Right renal cortex interstitium (tissue), 3 donors: Measurements from ENCODE around the gene EXOSC7. TPM values are rescaled to one million over a fixed set of nuclear protein-coding genes. Genes with fewer than 3 reads are reported as not detected.
"Not testable (repeated sequence)": the region's sequence is repeated elsewhere in the genome, so short reads cannot be mapped to it uniquely, and the experiment has no call there.

ENCODE experiments used
- DNase-seq, 3 donors: peaks; one replicate each; pipeline ENCODE4 v3.0.0-alpha.2; 2013; ENCODE audit warnings: low read depth in 3 of 3, low spot score in 2 of 3
- polyA plus RNA-seq, 3 donors: library from polyadenylated mRNA; unstranded; fragments of 120-200 nt; gene quantifications; one replicate each; pipeline ENCODE4 v1.2.1, GENCODE V29; 2013; ENCODE audit not compliant: insufficient read length in 3 of 3

Gene EXOSC7
- polyA plus RNA-seq = 10 to 100 TPM; 49.5 to 51.7 (median 51.5) TPM

DNA sequence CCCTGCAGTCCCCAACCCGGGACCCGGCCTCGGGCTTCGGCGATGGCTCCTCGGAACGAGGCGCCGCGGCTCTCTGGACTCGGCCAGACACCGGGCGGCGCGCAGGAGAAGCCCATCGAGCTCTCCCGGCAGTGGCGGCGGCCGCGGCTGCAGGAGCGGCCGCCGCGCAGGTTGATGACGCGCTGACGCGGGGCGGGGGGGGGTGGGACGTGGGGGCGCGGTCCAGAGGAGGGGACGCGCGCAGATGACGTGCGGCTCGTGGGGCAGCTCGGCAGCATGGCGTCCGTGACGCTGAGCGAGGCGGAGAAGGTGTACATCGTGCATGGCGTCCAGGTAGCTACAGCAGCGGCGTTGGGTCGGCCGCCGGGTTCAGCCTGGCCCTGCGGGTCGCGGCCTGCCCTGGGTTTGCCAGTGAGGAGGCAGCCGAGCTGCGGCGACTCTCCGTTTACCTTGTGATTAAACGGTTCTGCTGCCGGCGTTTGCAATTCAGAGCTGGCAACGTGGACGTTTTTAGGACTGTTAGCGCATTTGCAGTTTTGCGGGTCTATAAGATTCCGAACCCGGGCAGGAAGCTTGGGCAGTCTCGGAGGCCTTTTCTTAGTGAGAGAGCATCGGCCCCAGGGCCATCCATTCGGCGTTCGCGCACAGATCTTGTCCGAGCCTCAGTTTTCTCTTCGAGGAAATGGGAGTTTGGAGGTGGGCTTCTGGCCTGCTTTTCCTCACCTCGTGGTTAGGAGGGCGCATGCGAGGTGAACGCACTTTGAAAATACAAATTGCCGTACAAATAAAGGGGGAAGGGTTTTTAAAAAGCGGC, at the start of gene EXOSC7, which contains the start of gene ZDHHC3:
Gene EXOSC7 (plus strand): TSS at position 243 of the 814 bp plus-strand sequence. CDS start 34 bp downstream, at position 277.
Gene ZDHHC3 (minus strand): TSS at position 173 of the 814 bp plus-strand sequence. CDS start 16,738 bp downstream, outside the sequence.
- DNase-seq = peak; percentile 62 to 82 (median 74)

DNA sequence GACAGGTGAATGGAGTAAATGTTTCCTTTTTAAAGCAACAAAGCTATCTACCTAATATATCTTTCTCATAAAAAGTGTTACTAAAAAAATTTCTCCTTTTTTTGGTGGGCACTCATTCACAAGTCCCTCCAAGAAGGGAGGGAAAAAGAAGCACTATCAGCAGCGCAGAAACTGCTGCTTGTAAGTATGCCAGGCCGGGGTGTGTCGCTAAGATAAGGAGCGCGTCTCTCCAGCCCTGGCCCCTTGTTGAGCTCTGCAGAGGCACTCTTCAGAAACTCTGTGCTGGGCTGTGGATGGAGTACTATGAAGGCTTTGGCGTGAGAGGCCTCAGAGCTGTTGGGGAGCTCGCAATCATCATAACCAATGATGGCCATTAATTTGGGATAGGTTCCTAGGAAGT, 49.1 kb upstream of the EXOSC7 start:
- no peak for DNase-seq

DNA sequence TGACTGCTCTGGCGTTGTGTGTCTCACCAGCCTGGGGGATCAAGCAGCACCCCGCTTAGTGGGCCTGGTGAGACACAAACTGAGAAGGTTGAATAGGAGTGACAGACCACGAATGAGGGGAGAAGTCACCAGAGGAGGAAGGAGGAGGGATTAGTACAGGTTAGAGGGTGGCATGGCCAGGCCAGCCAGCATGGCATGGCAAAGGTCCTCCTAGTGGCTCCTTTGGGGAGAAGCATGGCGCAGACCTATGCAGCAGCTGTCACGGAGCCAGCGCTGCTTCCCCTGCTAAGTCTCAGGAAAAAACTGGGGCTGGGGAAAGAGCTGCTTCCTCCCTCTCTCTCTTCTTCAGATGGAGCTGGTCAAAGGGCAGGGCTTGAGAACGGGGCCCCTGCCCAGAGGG, 48.7 kb upstream of the EXOSC7 start:
- no peak for DNase-seq

DNA sequence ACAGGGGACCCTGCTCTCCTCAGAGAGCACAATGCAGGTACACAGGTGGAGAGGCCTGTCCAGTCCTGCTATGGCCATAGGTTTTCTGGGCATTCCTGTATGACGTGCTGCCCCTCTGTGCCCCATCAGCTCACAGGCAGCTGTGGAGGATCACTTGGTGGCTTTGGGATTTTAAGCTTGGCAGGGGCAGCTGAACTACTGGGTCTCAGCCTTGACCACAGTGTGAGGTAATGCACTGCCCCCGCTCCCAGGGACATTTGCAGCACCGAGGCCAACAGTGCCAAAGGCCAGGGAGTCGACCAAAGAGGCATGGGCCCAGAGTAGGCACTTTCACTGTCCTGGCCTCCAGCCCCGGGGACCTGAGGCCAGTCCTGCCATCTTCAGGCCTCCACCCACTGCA, 46.3 kb upstream of the EXOSC7 start:
- no peak for DNase-seq

DNA sequence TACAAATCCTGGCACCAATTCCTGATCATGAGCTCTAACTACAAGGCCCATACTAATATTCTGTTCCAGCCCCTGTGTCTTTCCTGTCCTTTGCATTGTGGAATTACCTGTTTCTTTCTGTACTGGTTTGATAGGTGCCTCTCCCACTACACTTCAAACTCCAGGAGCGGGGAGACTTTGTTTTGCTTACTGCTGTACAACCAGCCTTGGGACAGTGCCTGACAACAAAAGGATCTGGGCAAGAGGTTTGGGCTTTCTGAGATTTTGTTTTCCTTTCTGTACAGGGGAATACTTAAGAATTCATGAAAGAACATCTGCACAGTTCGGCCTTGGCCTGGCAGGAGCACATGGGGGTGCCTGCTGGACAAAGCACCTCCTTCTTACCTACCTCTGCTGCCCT, 45.1 kb upstream of the EXOSC7 start:
- DNase-seq = no peak

DNA sequence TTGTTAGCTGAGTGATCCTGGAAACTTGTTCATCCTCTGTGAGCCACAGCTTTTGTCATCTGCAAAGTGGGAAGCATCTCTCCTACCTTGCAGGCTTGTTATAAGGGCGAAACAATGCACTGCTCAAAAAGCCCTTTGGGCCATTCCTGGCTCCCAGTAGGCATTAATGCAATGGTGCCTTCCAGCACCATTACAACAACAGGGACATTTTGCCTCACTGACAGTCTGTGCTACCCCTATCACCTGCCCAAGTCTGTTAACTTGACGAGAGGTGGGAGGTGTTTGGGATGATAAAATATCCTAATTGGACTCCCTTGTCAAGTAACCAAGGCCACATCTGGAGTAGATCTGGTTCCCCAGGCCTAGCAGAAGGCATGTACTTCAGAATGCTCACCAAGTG, 44.3 kb upstream of the EXOSC7 start:
- no peak for DNase-seq

DNA sequence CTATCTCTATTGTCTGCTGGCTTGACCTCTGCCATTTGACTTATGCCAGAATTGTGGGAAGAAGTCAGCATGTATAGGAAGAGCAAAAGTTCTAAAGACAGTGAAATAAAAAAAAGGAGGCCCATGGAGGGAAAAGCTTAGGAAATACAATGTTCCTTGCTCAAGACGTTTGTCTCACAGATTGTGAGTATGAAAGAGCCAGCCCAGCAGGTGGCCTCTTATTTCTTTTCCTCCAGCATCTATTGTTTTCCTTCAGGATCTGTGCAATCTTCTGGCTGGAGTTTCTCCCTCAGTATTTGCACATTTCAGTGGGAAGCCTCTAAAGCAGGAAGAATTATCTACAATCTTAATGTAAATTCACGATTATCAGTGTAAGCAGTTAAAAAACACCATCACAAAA, 43.8 kb upstream of the EXOSC7 start:
- DNase-seq = no peak

DNA sequence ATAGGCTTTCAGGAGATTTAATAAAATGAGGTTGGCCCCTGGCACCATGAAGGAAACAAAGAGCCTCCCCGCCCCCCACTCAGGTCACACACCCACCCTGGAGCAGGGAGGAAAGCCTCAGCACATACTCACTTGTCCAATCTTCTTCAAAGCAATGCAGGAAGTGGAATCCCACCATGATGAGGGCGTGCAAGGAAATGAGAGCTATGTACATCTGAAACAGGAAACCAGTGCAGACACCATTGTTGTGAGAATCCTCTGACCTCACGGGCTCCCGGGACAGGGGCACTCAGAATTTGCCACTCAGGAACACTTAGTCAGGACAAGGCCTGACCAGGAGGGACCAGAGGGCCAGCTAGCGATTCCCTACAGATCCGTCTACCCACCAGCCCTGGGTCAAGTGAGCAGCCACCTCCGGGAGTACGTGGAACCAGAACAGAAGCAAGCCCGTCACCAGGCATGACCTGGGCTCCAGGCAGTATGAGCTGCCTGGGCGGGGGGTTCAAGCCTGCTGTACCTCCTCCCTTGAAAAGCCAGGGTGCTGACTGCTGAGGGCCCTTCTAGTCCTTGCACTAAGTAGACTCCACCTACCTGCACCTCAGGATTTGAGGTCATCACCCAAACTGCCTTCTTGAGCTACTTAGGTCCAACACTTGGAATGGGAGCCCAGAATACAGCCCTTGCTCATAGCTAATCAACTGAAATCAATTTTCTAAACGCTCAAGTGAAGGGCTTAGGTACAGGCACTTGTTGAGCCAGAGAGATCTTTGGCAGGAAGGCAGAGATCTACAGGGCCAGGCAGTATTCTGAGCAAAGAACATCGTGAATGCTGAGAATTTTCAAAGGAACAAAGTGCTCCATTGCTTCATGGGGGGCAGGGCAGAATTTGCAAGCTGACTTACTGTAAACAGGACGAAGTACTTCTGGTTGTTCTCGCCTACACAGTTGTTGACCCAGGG, 42.8 kb upstream of the EXOSC7 start:
- DNase-seq = no peak

DNA sequence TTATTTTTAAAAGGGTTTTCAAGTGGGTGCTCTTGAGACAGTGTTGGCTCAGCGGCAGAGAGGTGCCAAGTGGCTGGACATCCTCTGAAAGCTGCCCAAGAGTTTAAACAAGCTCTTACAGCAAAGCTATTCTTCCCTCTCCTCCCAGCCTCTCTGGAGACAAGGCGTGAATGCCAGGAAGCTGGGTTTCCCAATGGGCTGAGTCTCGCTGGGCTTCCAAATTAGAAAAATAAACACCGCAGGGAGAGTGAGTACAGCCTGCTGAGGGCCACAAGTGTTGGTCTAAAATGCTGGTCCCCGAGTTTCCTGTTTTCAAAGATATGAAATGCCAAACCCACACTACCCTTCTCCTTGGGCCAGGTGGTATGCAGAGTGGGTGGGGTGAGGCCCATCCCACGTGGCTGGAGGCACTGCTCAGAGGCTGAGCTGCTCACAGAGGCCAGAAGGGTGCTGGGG, 36.4 kb upstream of the EXOSC7 start:
- DNase-seq = no peak

DNA sequence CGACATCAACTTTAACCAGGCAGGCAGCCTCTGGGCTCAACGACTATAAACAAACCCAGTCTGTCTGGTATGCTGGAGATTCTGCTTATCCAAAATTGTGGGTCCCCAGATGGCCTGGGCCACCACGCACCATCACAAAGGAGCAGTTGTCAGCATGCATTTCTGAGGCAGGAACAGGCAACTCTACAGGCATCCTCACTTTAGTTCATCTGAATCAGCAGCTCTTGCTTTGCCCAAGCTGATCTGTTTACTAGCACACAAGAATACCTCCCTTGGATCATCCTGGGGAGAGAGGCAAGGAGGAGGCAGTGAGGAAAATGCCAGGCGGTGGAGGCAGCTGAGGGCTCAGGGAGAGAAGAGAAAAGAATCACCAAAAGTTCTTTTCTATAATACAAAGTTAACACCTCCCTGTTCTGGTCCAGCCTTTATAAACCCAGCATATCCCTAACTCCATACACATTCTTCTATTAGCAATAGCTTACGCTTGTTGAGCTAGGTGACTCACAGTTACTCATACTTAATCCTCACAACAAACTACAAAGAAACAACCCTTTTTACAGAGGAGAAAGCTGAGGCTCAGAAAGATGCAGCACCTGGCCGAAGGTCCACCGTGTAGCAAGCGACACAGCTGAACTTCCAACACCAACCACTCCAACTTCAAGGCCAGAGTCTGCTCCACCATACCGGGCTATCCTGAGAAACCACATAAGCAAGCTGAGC, 33.7 kb upstream of the EXOSC7 start:
- no peak for DNase-seq

DNA sequence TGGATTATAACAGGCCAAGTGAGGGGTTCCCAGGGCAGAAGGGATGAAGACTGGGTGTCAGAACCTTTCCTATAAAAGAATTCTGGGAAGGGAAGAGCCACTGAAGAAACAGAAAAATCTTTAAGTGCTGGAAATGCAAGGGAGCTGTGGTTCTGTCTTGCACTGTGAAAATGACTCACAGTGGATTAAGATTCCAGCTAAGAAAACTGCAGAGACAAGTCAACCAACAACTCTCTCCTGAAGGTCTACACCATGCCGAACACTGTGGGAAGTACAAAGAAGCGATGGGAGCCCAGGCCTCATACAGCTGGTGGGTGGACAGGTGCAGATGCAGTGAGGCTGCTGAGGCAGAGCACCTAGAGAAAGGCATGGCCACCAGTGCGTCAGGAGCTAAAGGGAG, 27.8 kb upstream of the EXOSC7 start:
- no peak for DNase-seq

DNA sequence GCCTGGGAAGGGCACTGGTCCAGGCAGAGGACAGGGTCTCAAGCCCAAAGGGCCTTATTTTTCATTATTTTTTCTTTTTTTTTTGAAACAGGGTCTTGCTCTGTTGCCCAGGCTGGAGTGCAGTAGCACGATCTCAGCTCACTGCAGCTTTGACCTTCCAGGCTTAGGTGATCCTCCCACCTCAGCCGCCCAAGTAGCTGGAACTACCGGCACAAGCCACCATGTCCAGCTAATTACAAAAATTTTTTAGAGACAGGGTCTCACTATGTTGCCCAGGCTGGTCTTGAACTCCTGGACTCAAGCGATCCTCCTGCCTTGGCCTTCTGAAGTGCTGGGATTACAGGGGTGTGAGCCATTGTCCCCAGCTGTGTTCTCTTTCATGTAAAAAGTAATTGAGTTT, 26.3 kb upstream of the EXOSC7 start:
- not testable (repeated sequence) for DNase-seq

DNA sequence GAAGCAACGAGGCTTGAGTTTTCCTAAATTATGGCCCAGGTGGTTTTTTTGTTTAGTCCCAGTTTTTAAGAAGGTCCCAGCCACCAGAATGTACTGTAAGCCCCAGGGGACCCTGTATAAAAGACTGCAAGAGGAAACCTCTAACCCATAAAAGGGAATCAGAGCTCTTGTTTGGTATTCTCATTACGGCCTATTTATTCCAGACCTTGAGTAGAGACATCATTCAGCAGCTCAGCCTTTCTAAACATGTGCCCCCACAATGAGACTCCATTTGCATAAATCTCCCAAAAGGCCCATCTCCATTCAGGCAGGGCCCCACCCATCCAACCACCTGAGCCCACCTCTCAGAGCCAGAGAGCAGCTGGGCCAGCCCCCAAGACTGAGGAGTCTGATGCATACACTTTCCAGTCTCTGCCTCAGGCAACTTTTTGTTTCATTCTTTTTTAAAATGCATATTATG, 25.7 kb upstream of the EXOSC7 start:
- DNase-seq = no peak

DNA sequence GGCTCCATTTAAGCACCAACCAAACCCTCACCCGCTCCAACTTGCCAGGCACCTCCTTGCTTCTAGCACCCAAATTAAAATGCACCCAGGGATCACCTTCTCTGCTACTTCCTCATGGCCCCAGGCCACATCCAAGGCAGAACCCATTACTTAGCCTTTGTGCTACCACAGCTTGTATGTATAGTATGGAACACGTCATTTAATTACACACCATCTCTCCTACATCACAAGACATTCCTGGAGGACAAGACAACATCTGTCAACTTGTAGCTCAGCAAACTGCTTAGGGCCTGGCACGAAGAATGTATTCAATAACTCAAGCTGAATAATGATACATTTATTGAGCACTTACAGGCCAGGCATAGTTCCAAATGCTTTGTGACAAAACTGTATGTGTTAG, 23.4 kb upstream of the EXOSC7 start:
- DNase-seq = no peak

DNA sequence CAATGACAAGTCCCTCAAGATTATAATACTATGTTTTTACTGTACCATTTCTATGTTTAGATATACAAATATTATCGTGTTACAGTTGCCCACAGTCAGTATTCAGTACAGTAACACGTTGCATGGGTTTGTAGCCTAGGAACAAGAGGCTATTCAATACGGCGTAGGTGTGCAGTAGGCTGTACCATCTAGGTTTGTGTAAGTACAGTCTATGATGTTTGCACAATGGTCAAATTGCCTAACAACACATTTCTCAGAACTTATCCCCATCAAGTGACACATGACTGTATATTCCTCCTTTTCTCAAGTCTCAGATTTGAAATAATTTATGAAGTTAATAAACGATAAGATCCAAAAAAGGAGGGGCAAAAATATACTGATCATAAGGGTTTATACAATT, 21.7 kb upstream of the EXOSC7 start:
- no peak for DNase-seq

DNA sequence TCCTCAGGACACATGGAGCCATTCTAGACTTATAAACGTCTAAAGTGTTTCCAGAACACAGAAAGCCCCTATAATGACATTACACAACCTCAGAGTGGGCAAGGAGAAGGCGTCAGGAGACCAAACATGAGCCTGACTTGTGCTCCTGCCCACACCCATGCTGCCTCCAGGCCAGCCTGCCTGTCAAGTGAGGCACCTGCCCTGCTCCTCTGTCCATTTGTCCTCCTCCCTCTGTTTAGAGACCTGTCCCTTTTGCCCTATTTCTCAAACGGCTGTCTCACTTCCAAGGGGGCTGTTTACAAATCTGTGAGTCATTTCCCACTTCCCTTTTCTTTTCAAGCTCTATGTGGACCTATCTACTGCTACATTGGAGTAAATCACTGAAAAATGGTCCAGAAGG, 21.1 kb upstream of the EXOSC7 start:
- DNase-seq = no peak

DNA sequence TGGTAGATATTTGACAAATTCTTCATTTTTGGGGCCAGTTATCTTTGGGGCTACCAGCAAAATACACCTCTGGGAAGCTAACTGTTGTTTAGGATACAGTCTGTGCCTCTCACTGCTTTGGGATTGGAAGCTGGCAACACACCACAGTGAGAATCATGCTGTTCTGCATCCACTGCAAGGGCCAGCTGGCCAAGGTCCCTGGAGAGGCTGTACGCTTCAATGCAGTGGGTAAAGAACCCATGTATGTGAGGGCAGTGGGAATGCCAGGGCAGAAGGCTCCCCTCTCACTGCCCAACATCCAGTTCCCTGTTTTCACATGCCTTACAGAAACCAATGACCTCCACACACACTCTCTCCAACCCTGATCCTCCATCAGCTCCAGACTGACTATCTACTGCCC, 20.1 kb upstream of the EXOSC7 start:
- no peak for DNase-seq

DNA sequence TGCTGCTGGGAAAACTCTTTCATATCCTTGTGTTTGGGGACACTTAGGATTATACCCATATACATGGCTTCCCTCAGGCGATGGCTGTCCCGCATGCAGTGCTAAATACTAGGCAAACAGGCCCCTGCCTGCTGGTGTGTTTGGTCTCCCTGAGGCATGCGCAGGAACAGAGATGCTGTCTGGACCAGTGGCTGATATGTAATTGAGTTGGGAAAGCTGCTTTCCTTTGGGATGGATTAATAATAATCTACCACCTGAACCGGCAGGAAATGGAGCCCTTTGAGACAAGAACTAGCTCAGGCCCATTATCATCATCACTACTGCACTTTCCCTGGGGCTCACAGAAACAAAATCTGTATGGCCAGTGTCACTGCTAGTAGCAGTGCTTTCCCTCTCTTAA, 18.1 kb upstream of the EXOSC7 start:
- DNase-seq = no peak

DNA sequence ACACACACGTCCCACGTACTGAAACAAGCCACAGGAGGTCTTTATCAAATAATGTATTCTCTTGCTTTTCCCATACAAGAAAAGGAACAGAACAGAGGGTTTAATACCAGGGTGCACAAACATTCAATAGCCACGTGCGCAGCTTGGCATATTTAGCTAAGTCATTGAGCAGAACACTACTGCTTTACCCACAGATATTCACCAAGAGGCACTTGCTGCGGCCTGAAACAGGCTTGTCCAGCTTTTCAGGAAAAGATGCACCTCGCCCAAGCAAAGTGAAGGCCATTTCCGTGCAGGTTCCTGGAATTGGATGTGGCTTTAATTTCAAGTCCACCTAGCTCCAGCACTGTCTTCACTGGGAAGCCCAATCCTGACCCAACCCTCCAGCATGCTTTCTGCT, 17.7 kb upstream of the EXOSC7 start:
- DNase-seq = no peak

DNA sequence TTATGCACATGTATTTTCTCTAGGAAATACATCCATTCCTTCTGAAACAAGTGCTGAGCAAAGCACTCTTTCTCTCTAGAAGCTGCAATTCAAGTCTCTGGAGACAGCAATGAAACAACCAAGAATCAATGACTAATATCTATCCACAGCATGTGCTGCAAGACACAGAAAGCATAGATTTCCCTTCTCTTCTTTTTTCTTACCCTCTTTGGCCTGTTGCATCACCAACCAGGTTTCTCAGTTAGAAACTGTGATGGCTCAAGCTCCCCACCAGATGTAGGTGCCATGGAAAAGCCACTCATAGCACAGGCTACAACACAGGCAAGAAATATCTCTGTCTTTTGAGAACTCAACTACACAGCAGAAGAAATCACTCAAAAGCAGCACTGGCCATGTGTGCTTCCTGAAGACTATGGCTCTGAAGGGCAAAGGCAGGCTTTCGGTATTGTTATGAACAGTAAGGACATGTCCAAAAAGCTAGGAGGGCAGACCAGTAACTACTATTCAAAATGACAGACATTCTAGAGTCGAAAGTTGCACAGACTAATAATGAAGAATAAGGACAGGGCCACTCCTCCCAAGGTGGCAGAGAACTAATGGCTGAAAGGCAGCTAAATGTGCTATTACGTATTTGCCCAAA, 15.5 kb upstream of the EXOSC7 start:
- DNase-seq = no peak
